ENCODE results near the gene GMDS.

Gene GMDS

DNA sequence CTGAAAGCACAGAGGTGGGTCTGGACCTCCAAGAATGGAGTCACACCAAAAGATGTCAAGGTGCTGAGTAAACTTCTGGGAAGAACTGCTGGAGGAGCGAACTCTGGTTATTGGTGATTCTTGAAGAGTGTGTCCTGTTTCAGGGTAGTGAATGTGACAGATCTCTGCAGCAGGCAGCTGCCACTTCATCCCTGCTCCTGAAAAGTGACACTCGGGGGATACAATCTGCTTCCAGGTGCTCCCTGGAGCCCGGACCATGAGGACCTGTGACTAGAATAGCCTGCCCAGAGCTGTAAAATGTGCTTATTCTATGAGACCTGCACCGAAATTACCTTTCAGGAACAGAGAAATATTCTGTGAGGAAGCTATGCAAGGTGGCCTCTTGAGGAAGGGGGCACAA is 444.6 kb downstream of the GMDS start:
- DNase-seq (ENCODE audit: low read depth) = no peak

GRCh38 chr6:1798965-1799325 is 446.5 kb downstream of the GMDS start:
- no peak for DNase-seq (ENCODE audit: low read depth)

DNA sequence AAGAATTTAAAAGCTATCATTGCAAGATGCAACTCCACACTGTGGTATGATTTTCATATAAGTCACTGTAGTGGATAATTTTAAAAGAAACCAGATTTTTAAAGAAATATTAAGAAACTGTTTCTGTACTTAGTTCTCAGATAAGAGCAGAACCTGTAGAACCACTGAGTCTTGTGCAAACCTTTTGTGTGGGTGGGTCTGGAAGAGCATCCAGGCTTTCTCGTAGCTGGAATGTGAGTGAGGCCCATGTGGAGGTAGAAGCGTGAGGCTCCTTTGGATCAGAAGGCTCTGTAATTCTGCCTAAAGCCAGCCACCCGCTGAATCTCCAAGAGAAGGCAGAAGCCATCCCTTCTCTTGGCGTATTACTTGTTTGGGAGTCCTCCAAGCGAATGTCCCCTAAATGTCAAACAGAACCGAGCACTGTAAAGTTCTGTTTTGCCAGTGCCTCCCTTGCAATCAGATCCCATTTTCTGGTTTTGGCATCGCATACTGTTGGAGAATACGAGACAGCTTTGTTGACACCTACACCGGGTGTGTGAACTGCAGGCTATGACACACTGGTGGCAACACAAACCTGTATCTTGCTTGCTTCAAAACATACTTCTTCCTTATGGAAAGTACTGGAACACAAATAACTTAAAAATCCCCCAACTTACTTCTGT is 447.0 kb downstream of the GMDS start:
- peak; percentile 47 for DNase-seq (ENCODE audit: low read depth)

DNA sequence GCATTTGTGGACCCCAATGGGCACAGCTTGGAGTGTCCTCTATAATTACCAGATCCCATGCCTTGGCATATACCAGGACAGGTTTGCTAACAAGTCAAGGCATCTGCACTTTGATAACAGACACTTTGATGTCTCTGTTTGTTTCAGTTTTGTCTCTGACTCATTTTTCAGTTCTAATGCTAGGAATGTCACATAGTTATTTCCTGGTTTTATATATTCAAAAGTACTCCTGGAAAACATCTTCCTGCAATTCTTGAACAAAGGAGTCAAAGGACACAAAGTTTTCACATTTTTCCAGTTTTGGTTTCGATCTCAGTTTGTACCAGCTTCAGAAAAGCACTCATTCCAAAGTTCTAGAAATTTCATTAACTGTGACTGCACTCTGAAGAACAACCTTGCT is 447.6 kb downstream of the GMDS start:
- DNase-seq (ENCODE audit: low read depth) = peak; percentile 25

GRCh38 chr6:1796706-1797529 is 448.5 kb downstream of the GMDS start:
- no peak for DNase-seq (ENCODE audit: low read depth)

- DNase-seq (ENCODE audit: low read depth) = no peak
These were observed 449.5 kb downstream of the GMDS start for GRCh38 chr6:1795910-1796309.

DNA sequence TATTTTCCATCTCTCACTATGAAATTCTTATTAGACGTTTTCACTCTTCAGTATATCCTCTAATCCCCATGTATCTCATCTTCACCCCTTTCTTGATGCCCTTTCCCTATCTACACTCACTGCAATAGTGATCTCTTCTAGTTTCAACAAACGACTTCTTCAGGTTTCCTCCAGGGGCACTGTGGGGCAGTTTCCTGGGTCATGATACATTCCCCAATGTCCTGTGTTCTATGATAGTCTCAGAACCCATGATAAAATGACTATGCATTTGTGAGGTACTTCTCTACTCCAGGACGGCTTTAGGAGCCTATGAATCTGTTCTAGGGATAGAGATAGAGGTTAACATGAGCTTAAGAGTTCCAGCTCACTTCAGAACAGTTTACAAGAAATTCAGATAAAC is 452.4 kb downstream of the GMDS start:
- no peak for DNase-seq (ENCODE audit: low read depth)

DNA sequence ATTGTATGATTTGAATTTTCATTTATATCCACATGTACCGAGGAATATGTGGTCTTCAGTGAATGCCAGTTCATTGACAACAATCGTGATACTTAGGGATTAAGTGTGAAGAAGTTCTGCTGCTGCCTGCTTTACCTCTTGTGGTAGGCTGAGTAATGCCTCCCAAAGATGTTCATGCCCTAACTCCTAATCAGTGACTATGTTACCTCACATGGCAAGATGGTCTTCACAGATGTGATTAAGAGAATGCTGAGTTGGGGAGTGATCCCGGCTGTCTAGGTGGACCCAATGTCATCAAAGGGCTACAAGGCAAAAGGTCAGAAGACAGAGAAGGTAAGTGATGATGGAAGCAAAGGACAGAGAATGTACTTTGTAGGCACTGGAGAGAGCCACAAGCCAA is 454.7 kb downstream of the GMDS start:
- DNase-seq (ENCODE audit: low read depth) = no peak

GRCh38 chr6:1789092-1789491 is 456.3 kb downstream of the GMDS start:
- DNase-seq (ENCODE audit: low read depth) = peak; percentile 76

DNA sequence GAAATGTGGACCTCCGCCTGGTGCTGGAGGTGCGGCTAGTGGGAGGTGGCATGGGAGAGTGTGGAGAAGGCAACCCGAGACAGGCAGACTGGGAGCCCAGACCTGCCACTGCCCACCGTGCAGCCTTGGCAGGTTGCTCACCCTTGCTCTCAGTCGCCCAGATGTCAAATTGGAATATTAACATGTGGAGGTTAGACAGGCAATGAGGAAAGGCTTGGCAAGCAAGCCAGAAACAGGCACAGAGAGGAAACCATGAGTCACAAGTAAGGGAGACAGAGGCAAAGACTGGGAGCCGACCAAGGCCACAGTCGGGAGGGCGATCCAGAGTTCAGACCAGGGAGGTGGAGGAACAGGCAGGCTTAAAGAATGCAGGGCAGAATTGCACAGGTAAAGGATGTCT is 457.5 kb downstream of the GMDS start:
- peak; percentile 61 for DNase-seq (ENCODE audit: low read depth)

- DNase-seq (ENCODE audit: low read depth) = no peak
These were observed 458.7 kb downstream of the GMDS start for GRCh38 chr6:1786455-1787453.

GRCh38 chr6:1784422-1784884 is 461.0 kb downstream of the GMDS start:
- no peak for DNase-seq (ENCODE audit: low read depth)

- no peak for DNase-seq (ENCODE audit: low read depth)
These were observed 463.6 kb downstream of the GMDS start for GRCh38 chr6:1781817-1782184.

DNA sequence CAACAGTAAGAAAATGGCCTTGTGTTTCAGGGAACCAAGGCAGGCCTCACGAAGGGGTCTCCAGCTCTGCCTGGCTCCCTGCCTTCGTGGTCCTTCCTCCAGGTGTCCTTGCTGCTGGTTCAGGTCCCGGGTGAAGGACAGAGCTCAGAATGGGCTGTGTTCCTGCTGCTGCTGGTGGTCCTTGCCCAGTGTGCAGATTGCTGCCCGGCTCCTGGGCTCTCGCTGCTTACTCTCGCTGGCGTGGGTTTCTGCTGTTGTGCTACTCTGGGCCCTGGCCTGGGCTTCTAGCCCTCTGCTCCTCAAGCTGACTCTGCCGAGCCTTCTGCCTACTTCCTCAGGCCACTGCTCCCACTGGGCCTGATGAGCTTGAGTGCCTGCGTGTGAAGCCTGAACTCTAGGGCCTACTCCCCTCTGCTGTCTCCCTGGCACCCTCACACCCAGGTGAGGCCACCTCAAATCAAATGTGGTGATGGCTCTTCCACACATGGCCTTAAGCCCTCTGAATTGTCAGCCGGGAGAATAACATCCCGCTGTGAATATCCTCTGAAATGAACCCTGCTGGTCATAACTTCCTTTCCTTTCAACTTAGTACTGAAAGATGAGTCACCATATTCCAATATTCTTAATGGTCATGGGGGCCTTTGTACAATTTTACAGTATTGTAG is 464.1 kb downstream of the GMDS start:
- DNase-seq (ENCODE audit: low read depth) = no peak

- no peak for DNase-seq (ENCODE audit: low read depth)
These were observed 465.0 kb downstream of the GMDS start for GRCh38 chr6:1780251-1780867.

DNA sequence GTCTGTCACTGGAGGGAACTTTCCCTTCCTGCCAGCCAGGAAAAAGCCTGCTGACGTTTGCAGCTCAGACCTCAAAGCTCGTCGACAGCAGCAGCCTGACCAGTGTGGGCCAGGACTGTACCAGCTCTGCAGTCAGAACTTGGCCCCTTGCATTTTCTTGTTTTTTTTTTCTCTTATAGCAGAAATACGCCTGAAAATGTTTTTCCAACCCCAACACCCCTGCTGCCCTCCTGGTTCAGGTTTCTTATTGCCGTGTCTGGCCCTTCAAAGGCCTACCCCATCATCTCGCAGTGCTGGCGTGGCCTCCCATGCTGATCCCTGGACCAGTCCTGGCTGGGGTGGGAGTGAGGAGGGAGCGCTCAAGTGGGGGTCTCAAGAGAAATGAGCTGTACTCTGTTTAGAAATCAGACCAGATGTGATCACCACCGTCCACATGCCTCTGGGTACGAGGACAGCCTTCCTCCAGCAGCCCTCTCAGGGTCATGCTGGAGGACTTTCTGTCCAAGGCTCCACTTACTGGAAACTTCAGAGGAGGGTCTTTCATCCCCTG is 466.6 kb downstream of the GMDS start:
- no peak for DNase-seq (ENCODE audit: low read depth)

- no peak for DNase-seq (ENCODE audit: low read depth)
These were observed 467.3 kb downstream of the GMDS start for GRCh38 chr6:1777921-1778685.

- no peak for DNase-seq (ENCODE audit: low read depth)
These were observed 470.0 kb downstream of the GMDS start for GRCh38 chr6:1775441-1775840.

- DNase-seq (ENCODE audit: low read depth) = peak; percentile 11
These were observed 471.0 kb downstream of the GMDS start for GRCh38 chr6:1774226-1774915.

GRCh38 chr6:1773700-1774099 is 471.7 kb downstream of the GMDS start:
- no peak for DNase-seq (ENCODE audit: low read depth)

Measured in amniotic epithelial cell (primary cell).